ENCODE data around the gene MAP1LC3B2.

MAP1LC3B2 gene

GRCh38 chr12:116616536-116617248 is 57.5 kb downstream of the MAP1LC3B2 start:
- DNase-seq, result no peak

GRCh38 chr12:116619246-116619645 is 60.1 kb downstream of the MAP1LC3B2 start:
- no peak for DNase-seq

- DNase-seq, result no peak
These were observed 60.9 kb downstream of the MAP1LC3B2 start for GRCh38 chr12:116620124-116620491.

GRCh38 chr12:116620492-116621191 is 61.5 kb downstream of the MAP1LC3B2 start:
- DNase-seq, result no peak

- no peak for DNase-seq
These were observed 62.0 kb downstream of the MAP1LC3B2 start for GRCh38 chr12:116621194-116621593.

- no peak for DNase-seq
These were observed 65.3 kb downstream of the MAP1LC3B2 start for GRCh38 chr12:116624516-116624915.

GRCh38 chr12:116626153-116626552 is 67.0 kb downstream of the MAP1LC3B2 start:
- DNase-seq, result no peak
